Smooth muscle cell (in vitro differentiated cells): ENCODE data around the gene ZNF618. TPM values are rescaled to one million over a fixed set of nuclear protein-coding genes. Genes with fewer than 3 reads are reported as not detected.

Experiments used
- DNase-seq: peaks from one replicate; lab custom pipeline; 2025; ENCODE audit not compliant: unreplicated experiment; lab: John Stamatoyannopoulos, UW
- H2AFZ ChIP-seq: fragments of 200-600 bp; sonication (generic); 2 replicates; pipeline ENCODE4 v1.6.0; 2016; ENCODE audit warnings: antibody characterized with exemption, low read depth, mild to moderate bottlenecking
- H3F3A ChIP-seq: fragments of 200-600 bp; sonication (generic); 2 replicates; pipeline ENCODE4 v1.6.0; 2017; ENCODE audit warnings: antibody characterized with exemption, low read depth
- H3K27ac ChIP-seq: fragments of 200-600 bp; sonication (generic); 2 replicates; pipeline ENCODE4 v1.5.1; 2016; ENCODE audit warnings: low read depth, mild to moderate bottlenecking
- H3K27me3 ChIP-seq: fragments of 200-600 bp; sonication (generic); 2 replicates; pipeline ENCODE4 v1.6.1; 2016; ENCODE audit warnings: low read depth, mild to moderate bottlenecking
- H3K36me3 ChIP-seq: fragments of 200-600 bp; sonication (generic); 2 replicates; pipeline ENCODE4 v1.5.1; 2016; ENCODE audit warnings: low read depth
- H3K4me1 ChIP-seq: fragments of 200-600 bp; sonication (generic); 2 replicates; pipeline ENCODE4 v1.5.1; 2016; ENCODE audit warnings: low read depth
- H3K4me2 ChIP-seq: fragments of 200-600 bp; sonication (generic); 2 replicates; pipeline ENCODE4 v1.6.0; 2016; ENCODE audit warnings: mild to moderate bottlenecking
- H3K4me3 ChIP-seq: fragments of 200-600 bp; sonication (generic); 2 replicates; pipeline ENCODE4 v1.5.1; 2016; ENCODE audit warnings: mild to moderate bottlenecking
- H3K79me2 ChIP-seq: fragments of 200-600 bp; sonication (generic); 2 replicates; pipeline ENCODE4 v1.6.0; 2016; ENCODE audit warnings: low read depth, mild to moderate bottlenecking
- H3K9ac ChIP-seq: fragments of 200-600 bp; sonication (generic); 2 replicates; pipeline ENCODE4 v1.6.0; 2016; ENCODE audit warnings: low read depth
- H3K9me3 ChIP-seq: fragments of 200-600 bp; sonication (generic); replicated peaks from 2 replicates; pipeline ENCODE4 v1.5.1; 2016; ENCODE audit warnings: low read depth
- H4K20me1 ChIP-seq: fragments of 200-600 bp; sonication (generic); 2 replicates; pipeline ENCODE4 v1.6.0; 2016; ENCODE audit warnings: low read depth
- CTCF ChIP-seq: fragments of 200-600 bp; sonication (generic); IDR thresholded peaks from 2 replicates; pipeline ENCODE4 v1.5.1; 2017; ENCODE audit warnings: borderline replicate concordance, mild to moderate bottlenecking, antibody characterized with exemption; ENCODE audit not compliant: insufficient read depth, poor library complexity, severe bottlenecking
- WGBS: methylation state at CpG from one replicate; pipeline ENCODE4 v1.1.7; 2016; ENCODE audit warnings: low lambda C conversion rate; 5-methylcytosine and 5-hydroxymethylcytosine counted together
- polyA plus RNA-seq: library from polyadenylated mRNA; unstranded; fragments of >200 nt; fragmentation: Nextera tagmentation; extraction: Ambion mirVana; gene quantifications from 2 replicates; pipeline ENCODE4 v1.2.1, GENCODE V29; 2016
- total RNA-seq: library from RNA; depleted of rRNA; stranded (reverse); fragments of >200 nt; gene quantifications from 2 replicates; pipeline ENCODE4 v1.2.3, GENCODE V29; 2014

Gene ZNF618
- total and polyA plus RNA-seq, 2 experiments from 2014 or later: 9.9 to 19.5 TPM

DNA sequence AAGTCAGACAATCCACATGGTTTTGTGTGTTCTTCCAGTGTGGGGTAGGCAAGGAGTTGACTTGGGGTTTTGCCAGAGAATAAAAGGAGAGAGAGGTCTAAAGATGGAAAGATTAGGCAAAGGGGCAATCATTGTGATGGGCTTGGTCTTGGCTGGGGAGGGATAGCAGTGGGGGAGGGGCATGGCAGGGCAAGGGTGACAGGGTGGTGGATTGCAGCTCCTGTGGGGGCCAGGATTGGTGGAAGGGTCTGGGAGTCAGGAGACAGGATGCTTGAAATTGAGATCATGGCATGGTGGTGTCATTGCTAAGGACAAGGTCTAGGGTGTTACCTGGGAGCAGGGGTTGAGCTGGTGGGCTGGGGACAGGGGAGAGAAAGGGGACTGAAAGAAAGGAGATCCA lies 57.6 kb downstream of the ZNF618 start:
- H3K4me3 ChIP-seq: no peak overlapping the region
- H3K27ac ChIP-seq: no peak overlapping the region
- no peaks in the 10 kb centered on the region for H3F3A ChIP-seq
- peaks cover 1% of the 10 kb centered on the region for H3K9me3 ChIP-seq
- no peak overlapping the region for H3K9ac ChIP-seq
- TF ChIP-seq CTCF: no peak
- H3K4me2 ChIP-seq: no peak overlapping the region
- DNase-seq: no peak
- H3K27me3 ChIP-seq: no peaks in the 10 kb centered on the region
- H3K36me3 ChIP-seq: no peaks in the 10 kb centered on the region
- peaks cover 93% of the 10 kb centered on the region for H4K20me1 ChIP-seq
- peaks cover 5% of the 10 kb centered on the region for H3K4me1 ChIP-seq
- H3K79me2 ChIP-seq: peaks cover 61% of the 10 kb centered on the region
- H2AFZ ChIP-seq: no peak overlapping the region

DNA sequence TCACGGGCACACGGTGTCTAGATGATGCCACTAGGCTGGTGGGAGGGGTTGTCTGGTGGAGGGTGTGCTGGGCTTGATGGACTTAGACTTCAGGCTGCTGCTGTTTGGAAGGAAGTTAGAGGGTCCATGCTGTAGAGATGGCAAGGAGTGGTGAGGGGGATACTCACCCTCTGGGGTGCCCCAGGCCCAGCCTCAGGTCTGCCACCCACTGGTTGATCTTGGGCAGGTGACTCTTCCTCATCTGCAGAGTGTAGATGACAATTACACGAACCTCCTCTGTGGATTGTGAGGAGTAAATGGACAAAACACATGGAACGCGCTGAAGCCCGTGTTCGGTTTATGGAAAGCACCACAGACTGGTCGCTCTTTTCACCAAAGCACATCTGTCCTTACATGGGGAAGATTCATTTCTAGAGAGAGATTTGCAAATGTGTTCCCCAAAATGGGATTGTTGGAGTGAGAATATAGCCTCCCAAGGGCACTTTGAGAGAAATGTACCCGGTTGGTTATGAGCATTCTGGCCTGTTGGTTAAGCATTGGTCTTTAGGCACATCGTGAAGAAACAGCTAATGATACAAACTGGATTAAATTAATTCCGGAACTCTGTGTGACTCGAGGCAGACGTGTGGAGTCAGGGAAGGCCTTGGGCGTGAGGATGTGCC lies 58.2 kb downstream of the ZNF618 start:
- Histone ChIP-seq H3K9me3 (no peaks in the 10 kb centered on the region), H3K4me1 (peaks cover 5% of the 10 kb centered on the region), H3K4me3 (no peak overlapping the region), H4K20me1 (peaks cover 95% of the 10 kb centered on the region), H2AFZ (no peak overlapping the region), H3K27me3 (no peaks in the 10 kb centered on the region), H3K36me3 (no peaks in the 10 kb centered on the region), H3K79me2 (peaks cover 61% of the 10 kb centered on the region), H3K4me2 (no peak overlapping the region), H3K9ac (no peak overlapping the region), H3F3A (no peaks in the 10 kb centered on the region), H3K27ac (no peak overlapping the region)
- no peak for TF ChIP-seq CTCF
- WGBS: 96% methylated on average over 14 of the region's 14 CpGs
- no peak for DNase-seq

DNA sequence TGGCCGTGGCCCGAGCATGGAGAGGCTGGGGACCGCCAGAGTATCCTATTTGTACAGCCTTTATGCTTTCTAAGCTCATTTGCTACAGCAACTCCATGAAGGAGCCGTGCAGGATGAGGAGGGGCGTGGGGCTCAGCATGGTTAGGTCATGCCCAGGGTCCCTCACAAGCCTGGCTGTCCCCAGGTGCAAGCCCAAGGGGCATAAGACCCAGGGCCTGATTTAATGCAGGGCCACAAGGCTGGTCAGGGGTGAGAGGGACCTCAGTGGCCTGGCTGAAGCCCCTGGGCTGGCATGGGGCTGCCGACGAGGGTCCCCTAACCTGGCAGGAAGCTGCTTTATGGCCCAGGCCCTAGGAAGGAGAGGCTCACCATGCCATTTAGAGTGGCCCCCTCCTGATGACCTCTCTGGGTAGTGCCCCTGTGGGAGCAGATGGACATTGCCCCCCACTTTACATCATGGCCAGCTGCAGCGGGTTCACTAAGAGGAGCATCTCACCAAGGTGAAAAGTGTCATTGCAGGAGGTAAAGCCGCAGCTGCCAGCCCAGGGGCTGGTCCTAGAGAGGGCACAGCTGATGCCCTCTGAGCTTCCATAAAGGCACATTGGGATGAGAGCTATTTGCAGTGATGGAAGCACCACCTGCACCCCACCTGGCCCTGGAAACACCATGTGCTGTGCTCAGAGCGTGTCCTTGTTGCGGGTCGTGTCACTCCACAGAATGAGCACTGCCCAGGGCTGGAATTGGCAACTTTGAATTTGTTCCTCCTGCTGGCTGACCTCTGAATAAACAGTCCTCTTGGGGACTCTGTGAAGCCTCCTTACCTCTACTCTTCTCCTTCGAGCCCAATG lies 58.9 kb downstream of the ZNF618 start:
- no peak overlapping the region for H3K4me3 ChIP-seq
- H3K4me1 ChIP-seq: peaks cover 5% of the 10 kb centered on the region
- no peak for TF ChIP-seq CTCF
- no peaks in the 10 kb centered on the region for H3K36me3 ChIP-seq
- H3K27me3 ChIP-seq: no peaks in the 10 kb centered on the region
- DNase-seq: no peak
- no peak overlapping the region for H2AFZ ChIP-seq
- no peaks in the 10 kb centered on the region for H3F3A ChIP-seq
- H3K9ac ChIP-seq: no peak overlapping the region
- no peak overlapping the region for H3K4me2 ChIP-seq
- no peaks in the 10 kb centered on the region for H3K9me3 ChIP-seq
- peaks cover 61% of the 10 kb centered on the region for H3K79me2 ChIP-seq
- 97% methylated on average over 13 of the region's 13 CpGs for WGBS
- H3K27ac ChIP-seq: no peak overlapping the region
- H4K20me1 ChIP-seq: peaks cover 95% of the 10 kb centered on the region
